H9 (cell line): ENCODE data around the gene RTF2. TPM values are rescaled to one million over a fixed set of nuclear protein-coding genes. Genes with fewer than 3 reads are reported as not detected.

ENCODE experiments used
- DNase-seq: peaks from one replicate; pipeline ENCODE4 v3.0.0-alpha.2; 2017
- H2AFZ ChIP-seq: one replicate; pipeline ENCODE4 v1.6.1; 2013; ENCODE audit warnings: mild to moderate bottlenecking, low read length, control low read depth, moderate library complexity
- H2AK5ac ChIP-seq: 2 replicates; pipeline ENCODE4 v1.6.1; 2013; ENCODE audit warnings: low read length, control low read depth, mixed read lengths; ENCODE audit not compliant: insufficient read length
- H2BK120ac ChIP-seq: one replicate; pipeline ENCODE4 v1.6.1; 2013; ENCODE audit warnings: low read depth, mild to moderate bottlenecking, low read length, control low read depth, inconsistent platforms; ENCODE audit not compliant: poor library complexity, severe bottlenecking
- H2BK12ac ChIP-seq: 2 replicates; pipeline ENCODE4 v1.6.1; 2013; ENCODE audit warnings: low read length, control low read depth, mixed read lengths, low read depth; ENCODE audit not compliant: insufficient read length
- H2BK15ac ChIP-seq: 2 replicates; pipeline ENCODE4 v1.6.1; 2013; ENCODE audit warnings: low read depth, low read length, control low read depth
- H2BK20ac ChIP-seq: one replicate; pipeline ENCODE4 v1.6.1; 2013; ENCODE audit warnings: low read depth, mild to moderate bottlenecking, low read length, control low read depth, inconsistent platforms; ENCODE audit not compliant: poor library complexity, severe bottlenecking
- H2BK5ac ChIP-seq: 2 replicates; pipeline ENCODE4 v1.6.1; 2013; ENCODE audit warnings: low read length, control low read depth, mixed read lengths; ENCODE audit not compliant: insufficient read length
- H3K14ac ChIP-seq: 2 replicates; pipeline ENCODE4 v1.6.1; 2013; ENCODE audit warnings: low read length, control low read depth; ENCODE audit not compliant: insufficient read depth
- H3K18ac ChIP-seq: 2 replicates; pipeline ENCODE4 v1.6.1; 2013; ENCODE audit warnings: low read depth, mild to moderate bottlenecking, mixed read lengths, low read length, control low read depth; ENCODE audit not compliant: insufficient read length
- H3K23ac ChIP-seq: 2 replicates; pipeline ENCODE4 v1.6.1; 2013; ENCODE audit warnings: low read length, control low read depth, mixed read lengths, low read depth; ENCODE audit not compliant: insufficient read length
- H3K23me2 ChIP-seq: 2 replicates; pipeline ENCODE4 v1.6.1; 2013; ENCODE audit warnings: low read depth, mild to moderate bottlenecking, mixed read lengths, low read length, control low read depth; ENCODE audit not compliant: insufficient read length, poor library complexity, severe bottlenecking
- H3K27ac ChIP-seq: 2 replicates; pipeline ENCODE4 v1.5.1; 2013; ENCODE audit warnings: low read length, control low read depth, mixed read lengths, low read depth; ENCODE audit not compliant: insufficient read length
- H3K27me3 ChIP-seq: 2 replicates; pipeline ENCODE4 v1.6.1; 2013; ENCODE audit warnings: low read length, control low read depth, inconsistent platforms; ENCODE audit not compliant: insufficient read depth
- H3K4ac ChIP-seq: 2 replicates; pipeline ENCODE4 v1.6.1; 2013; ENCODE audit warnings: low read depth, mild to moderate bottlenecking, control low read depth, inconsistent platforms, low read length, moderate library complexity
- H3K4me1 ChIP-seq: 2 replicates; pipeline ENCODE4 v1.6.1; 2013; ENCODE audit warnings: low read length, control low read depth, inconsistent platforms; ENCODE audit not compliant: insufficient read depth
- H3K4me2 ChIP-seq: 2 replicates; pipeline ENCODE4 v1.6.1; 2013; ENCODE audit warnings: low read length, control low read depth, mixed read lengths; ENCODE audit not compliant: insufficient read length, insufficient read depth
- H3K56ac ChIP-seq: 2 replicates; pipeline ENCODE4 v1.6.1; 2013; ENCODE audit warnings: low read depth, mild to moderate bottlenecking, mixed read lengths, low read length, control low read depth; ENCODE audit not compliant: insufficient read length
- H3K79me1 ChIP-seq: 2 replicates; pipeline ENCODE4 v1.6.1; 2013; ENCODE audit warnings: low read depth, mild to moderate bottlenecking, moderate library complexity, low read length, control low read depth, inconsistent platforms; ENCODE audit not compliant: insufficient read depth, poor library complexity, severe bottlenecking
- H3K79me2 ChIP-seq: 2 replicates; pipeline ENCODE4 v1.6.1; 2013; ENCODE audit warnings: low read length, control low read depth, inconsistent platforms; ENCODE audit not compliant: insufficient read depth
- H3K9ac ChIP-seq: 2 replicates; pipeline ENCODE4 v1.6.1; 2013; ENCODE audit warnings: low read length, control low read depth, mixed read lengths; ENCODE audit not compliant: insufficient read length; ENCODE audit errors: extremely low read depth
- H3K9me3 ChIP-seq: one replicate; pipeline ENCODE4 v1.6.1; 2013; ENCODE audit warnings: low read depth, low read length, inconsistent platforms; ENCODE audit not compliant: control insufficient read depth
- H3T11ph ChIP-seq: one replicate; pipeline ENCODE4 v1.6.1; 2013; ENCODE audit warnings: mild to moderate bottlenecking, low read length, control low read depth, inconsistent platforms
- H4K20me1 ChIP-seq: one replicate; pipeline ENCODE4 v1.6.1; 2013; ENCODE audit not compliant: control insufficient read depth, insufficient read length, insufficient read depth
- H4K5ac ChIP-seq: 2 replicates; pipeline ENCODE4 v1.6.1; 2013; ENCODE audit warnings: low read depth, mild to moderate bottlenecking, mixed read lengths, low read length, control low read depth; ENCODE audit not compliant: insufficient read length
- H4K8ac ChIP-seq: replicated peaks from 2 replicates; pipeline ENCODE4 v1.6.1; 2013; ENCODE audit warnings: low read length, control low read depth, mixed read lengths, low read depth; ENCODE audit not compliant: insufficient read length
- H4K91ac ChIP-seq: 2 replicates; pipeline ENCODE4 v1.6.1; 2013; ENCODE audit warnings: low read depth, mild to moderate bottlenecking, moderate library complexity, mixed read lengths, low read length, control low read depth; ENCODE audit not compliant: insufficient read length
- H3K27ac Mint-ChIP-seq, 3 experiments: 2 replicates in 2 of 3; 3 replicates in 1 of 3; pipeline ENCODE4 v1.8.0; 2020 to 2021; ENCODE audit warnings: mixed read lengths in 3 of 3, mild to moderate bottlenecking in 1 of 3, moderate library complexity in 1 of 3
- H3K27me3 Mint-ChIP-seq: 2 replicates; pipeline ENCODE4 v1.8.0; 2021; ENCODE audit warnings: low read depth, mild to moderate bottlenecking, moderate library complexity, mixed read lengths
- H3K36me3 Mint-ChIP-seq, 3 experiments: 2 replicates in 2 of 3; 3 replicates in 1 of 3; pipeline ENCODE4 v1.8.0; 2020 to 2021; ENCODE audit warnings: low read depth in 3 of 3, mixed read lengths in 3 of 3; ENCODE audit not compliant: insufficient read depth in 1 of 3
- H3K4me1 Mint-ChIP-seq, 2 experiments: 2 replicates each; pipeline ENCODE4 v1.8.0; 2020; ENCODE audit warnings: mixed read lengths in 2 of 2
- H3K4me3 Mint-ChIP-seq, 2 experiments: 2 replicates in 1 of 2; 3 replicates in 1 of 2; pipeline ENCODE4 v1.8.0; 2020 to 2021; ENCODE audit warnings: mild to moderate bottlenecking in 2 of 2, mixed read lengths in 2 of 2, moderate library complexity in 1 of 2
- H3K9me3 Mint-ChIP-seq, 2 experiments: 2 replicates in 1 of 2; 3 replicates in 1 of 2; pipeline ENCODE4 v1.8.0; 2020; ENCODE audit warnings: mild to moderate bottlenecking in 2 of 2, mixed read lengths in 2 of 2, moderate library complexity in 1 of 2
- WGBS: extraction: QIAGEN DNeasy Blood & Tissue Kit; methylation state at CpG from one replicate; pipeline ENCODE4 v1.1.7; 2013; ENCODE audit warnings: missing lambda C conversion rate, low lambda C conversion rate, mixed read lengths; ENCODE audit not compliant: insufficient read length; ENCODE audit errors: extremely low coverage; 5-methylcytosine and 5-hydroxymethylcytosine counted together
- total RNA-seq: library from RNA; stranded (reverse); gene quantifications from 2 replicates; pipeline ENCODE4 v1.2.1, GENCODE V29; 2021
- TF ChIP-seq, protein P1 (sequence below): fragments of 200-600 bp; sonication (generic); conservative IDR thresholded peaks from 3 replicates; pipeline ENCODE4 v1.8.0; 2021; ENCODE audit warnings: antibody characterized with exemption, mild to moderate bottlenecking

RTF2 gene
- total RNA-seq, 1 experiment from 2014 or later: 62.6 TPM

DNA sequence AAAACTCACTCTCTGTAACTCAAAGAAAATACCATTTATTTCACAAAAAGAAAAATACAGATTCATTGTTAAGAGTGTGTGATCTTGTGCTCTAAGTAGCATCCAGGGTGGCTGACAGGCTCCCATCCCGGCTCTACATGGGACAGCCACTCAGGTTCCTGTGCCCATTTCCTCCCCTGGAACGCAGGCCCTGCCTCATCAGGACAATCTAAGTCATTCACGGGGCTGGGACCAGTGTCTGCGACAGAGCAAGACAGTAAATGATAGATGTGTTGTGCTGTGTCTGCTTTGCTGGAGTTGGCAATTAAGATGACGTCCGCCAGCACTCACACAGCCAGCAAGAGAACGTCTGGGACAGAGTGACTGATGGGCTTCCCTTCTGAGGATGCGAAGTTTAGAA lies 49.2 kb downstream of the RTF2 start:
- no peak overlapping the region for H3K27ac ChIP-seq
- H2BK5ac ChIP-seq: no peak overlapping the region
- H3K27me3 ChIP-seq: no peaks in the 10 kb centered on the region
- no peak overlapping the region for H4K8ac ChIP-seq
- no peaks in the 10 kb centered on the region for H3K9me3 ChIP-seq
- no peak overlapping the region for H2BK12ac ChIP-seq
- no peaks in the 10 kb centered on the region for H4K20me1 ChIP-seq
- no peak overlapping the region for H3K56ac ChIP-seq
- DNase-seq: no peak
- Mint-ChIP-seq H3K4me3 (no peak overlapping the region), H3K27me3 (peaks cover 3% of the 10 kb centered on the region), H3K4me1 (no peaks in the 10 kb centered on the region; a peak in 1 of 4 replicates), H3K36me3 (peaks cover 39 to 59% (median 56%) of the 10 kb centered on the region in 3 experiments), H3K9me3 (peaks cover 17 to 19% of the 10 kb centered on the region in 2 experiments), H3K27ac (no peak overlapping the region)
- no peak overlapping the region for H3K18ac ChIP-seq
- H3K23me2 ChIP-seq: no peaks in the 10 kb centered on the region
- no CpG with 5 or more reads among the region's 8 CpGs for WGBS
- TF ChIP-seq, protein P1, sequence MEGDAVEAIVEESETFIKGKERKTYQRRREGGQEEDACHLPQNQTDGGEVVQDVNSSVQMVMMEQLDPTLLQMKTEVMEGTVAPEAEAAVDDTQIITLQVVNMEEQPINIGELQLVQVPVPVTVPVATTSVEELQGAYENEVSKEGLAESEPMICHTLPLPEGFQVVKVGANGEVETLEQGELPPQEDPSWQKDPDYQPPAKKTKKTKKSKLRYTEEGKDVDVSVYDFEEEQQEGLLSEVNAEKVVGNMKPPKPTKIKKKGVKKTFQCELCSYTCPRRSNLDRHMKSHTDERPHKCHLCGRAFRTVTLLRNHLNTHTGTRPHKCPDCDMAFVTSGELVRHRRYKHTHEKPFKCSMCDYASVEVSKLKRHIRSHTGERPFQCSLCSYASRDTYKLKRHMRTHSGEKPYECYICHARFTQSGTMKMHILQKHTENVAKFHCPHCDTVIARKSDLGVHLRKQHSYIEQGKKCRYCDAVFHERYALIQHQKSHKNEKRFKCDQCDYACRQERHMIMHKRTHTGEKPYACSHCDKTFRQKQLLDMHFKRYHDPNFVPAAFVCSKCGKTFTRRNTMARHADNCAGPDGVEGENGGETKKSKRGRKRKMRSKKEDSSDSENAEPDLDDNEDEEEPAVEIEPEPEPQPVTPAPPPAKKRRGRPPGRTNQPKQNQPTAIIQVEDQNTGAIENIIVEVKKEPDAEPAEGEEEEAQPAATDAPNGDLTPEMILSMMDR: no peak
- no peak overlapping the region for H2AK5ac ChIP-seq
- H3K4me1 ChIP-seq: no peaks in the 10 kb centered on the region
- H3K14ac ChIP-seq: no peak overlapping the region
- H3K79me1 ChIP-seq: no peaks in the 10 kb centered on the region
- H3K4ac ChIP-seq: no peak overlapping the region
- H2BK120ac ChIP-seq: no peak overlapping the region
- H3K4me2 ChIP-seq: no peak overlapping the region
- no peak overlapping the region for H4K5ac ChIP-seq
- H3K9ac ChIP-seq: no peak overlapping the region
- H2BK15ac ChIP-seq: no peak overlapping the region
- no peak overlapping the region for H4K91ac ChIP-seq
- H3K79me2 ChIP-seq: no peaks in the 10 kb centered on the region
- H2AFZ ChIP-seq: no peak overlapping the region
- H2BK20ac ChIP-seq: no peak overlapping the region
- no peak overlapping the region for H3K23ac ChIP-seq
- no peak overlapping the region for H3T11ph ChIP-seq
